ENCODE measurements around the gene MAGI1.

The MAGI1 gene

DNA sequence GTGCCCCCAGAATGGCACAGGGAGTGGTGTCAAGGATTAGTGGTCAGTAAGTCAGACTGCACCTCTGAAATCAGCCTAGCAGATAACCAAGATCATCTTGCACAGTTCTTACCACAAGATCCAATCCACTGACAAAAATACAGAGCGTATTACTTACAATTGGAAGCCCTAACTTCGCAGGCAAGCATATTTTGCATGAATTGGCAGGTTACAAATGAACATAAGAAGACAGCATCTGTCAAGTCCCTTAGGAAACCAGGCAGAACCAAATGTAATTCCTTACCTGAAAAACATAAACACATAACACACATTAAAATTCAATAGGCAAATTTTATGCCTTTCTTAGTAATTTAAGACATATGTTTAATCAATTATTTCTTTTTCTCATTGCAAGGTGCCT is 293.4 kb downstream of the MAGI1 start:
- Mint-ChIP-seq H3K4me3 (no peak overlapping the region), H3K4me1 (no peaks in the 10 kb centered on the region), H3K27ac (no peak overlapping the region), H3K36me3 (no peaks in the 10 kb centered on the region), H3K9me3 (peaks cover 3% of the 10 kb centered on the region)
- no peak for ATAC-seq
- DNase-seq (ENCODE audit: low spot score in 2 of 2), result no peak

DNA sequence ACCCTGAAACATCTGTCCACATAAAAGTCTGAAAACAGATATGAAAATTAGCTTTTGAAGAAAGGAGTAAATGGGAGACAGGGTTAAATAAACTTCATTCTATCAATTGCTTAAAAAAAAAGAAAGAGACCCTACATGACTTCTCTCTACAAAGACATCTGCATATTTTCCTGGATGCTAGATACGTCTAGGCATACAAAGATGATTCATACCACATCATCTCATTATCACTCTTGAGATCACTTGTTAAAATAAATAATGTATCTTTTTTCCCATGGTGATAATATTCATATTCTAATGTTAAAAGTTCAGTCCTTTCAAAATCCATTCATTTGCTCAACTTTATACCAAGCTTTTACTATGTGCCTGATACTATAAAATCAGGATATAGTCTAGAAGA is 295.8 kb downstream of the MAGI1 start:
- no peak for DNase-seq (ENCODE audit: low spot score in 2 of 2)
- Mint-ChIP-seq H3K9me3 (no peaks in the 10 kb centered on the region), H3K4me1 (no peaks in the 10 kb centered on the region), H3K27ac (no peak overlapping the region), H3K36me3 (no peaks in the 10 kb centered on the region), H3K4me3 (no peak overlapping the region)
- no peak for ATAC-seq

DNA sequence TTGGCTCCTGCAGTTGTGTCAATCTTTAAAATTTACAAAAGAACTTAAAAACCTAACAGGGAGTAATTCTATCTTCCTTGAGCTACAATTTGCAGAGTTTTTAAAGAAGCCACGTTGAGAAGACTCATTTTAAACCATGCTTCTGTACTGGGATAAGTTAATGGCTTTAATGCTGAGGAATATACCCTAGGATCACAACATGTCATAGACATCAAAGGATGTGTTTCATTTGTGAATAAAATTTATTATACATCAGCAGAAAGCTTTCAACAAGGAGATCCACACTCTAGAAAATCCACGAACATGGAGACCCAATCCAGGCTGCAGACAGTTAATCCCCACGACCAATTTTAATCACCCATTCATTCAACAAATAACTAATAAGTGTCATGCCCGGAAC is 297.2 kb downstream of the MAGI1 start:
- DNase-seq (ENCODE audit: low spot score in 2 of 2), result no peak

DNA sequence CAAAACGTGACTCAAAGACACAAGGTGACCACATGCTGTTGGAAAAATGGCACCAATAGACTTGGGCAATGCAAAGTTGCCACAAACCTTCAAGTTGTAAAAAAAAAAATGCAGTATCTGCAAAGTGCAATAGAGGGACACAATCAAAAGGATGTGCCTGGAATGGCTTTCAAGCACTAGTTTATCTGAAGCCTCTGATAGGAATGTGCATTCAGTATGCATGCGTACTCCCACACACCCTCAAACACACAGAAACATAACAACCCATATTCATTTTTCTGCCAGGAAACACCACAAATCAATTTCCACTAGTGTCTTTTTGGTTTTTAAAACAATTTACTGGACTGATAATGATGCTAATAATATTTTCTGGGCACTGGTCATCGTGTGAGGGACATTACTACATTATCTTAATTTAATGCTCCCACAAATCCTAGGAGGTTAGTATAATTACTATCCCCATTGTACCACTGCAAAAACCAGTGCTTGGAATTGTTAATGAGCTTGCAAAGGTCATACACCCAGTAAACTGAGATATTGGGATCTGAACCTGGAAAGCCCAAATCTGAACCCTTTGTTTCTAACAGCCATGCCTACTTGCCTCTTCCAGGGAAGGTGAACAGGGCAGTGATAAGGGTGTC is 298.7 kb downstream of the MAGI1 start:
- no peak for ATAC-seq
- no peaks in the 10 kb centered on the region for H3K36me3 Mint-ChIP-seq
- H3K4me1 Mint-ChIP-seq, result no peaks in the 10 kb centered on the region

More for the DNA sequence above, 297.2 kb downstream of the MAGI1 start:
- H3K4me3 Mint-ChIP-seq, result no peak overlapping the region
- no peak for ATAC-seq
- H3K4me1 Mint-ChIP-seq, result no peaks in the 10 kb centered on the region
- no peaks in the 10 kb centered on the region for H3K36me3 Mint-ChIP-seq
- no peak overlapping the region for H3K27ac Mint-ChIP-seq
- H3K9me3 Mint-ChIP-seq, result no peaks in the 10 kb centered on the region

DNA sequence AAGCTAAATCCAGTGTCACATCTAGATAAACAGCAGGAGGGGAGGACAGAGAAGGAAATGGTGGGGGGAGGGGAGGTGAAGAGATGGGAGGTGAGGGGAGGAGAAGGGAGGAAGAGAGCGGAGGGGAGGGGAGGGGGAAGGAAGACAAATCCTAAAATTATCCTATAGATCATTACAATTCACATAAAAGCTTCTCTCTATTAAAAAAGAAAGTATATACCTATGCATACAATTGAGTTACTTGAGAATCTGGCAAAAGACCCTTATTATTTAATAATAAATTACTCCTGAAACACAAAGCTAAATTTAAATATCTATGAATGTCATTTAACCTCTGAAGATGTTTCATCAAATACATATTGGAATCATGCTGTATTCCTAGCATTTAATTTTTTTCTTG is 303.9 kb downstream of the MAGI1 start:
- ATAC-seq, result no peak

More for the DNA sequence above, 298.7 kb downstream of the MAGI1 start:
- Mint-ChIP-seq H3K4me3 (no peak overlapping the region), H3K27ac (no peak overlapping the region), H3K9me3 (no peaks in the 10 kb centered on the region)
- no peak for DNase-seq (ENCODE audit: low spot score in 2 of 2)

DNA sequence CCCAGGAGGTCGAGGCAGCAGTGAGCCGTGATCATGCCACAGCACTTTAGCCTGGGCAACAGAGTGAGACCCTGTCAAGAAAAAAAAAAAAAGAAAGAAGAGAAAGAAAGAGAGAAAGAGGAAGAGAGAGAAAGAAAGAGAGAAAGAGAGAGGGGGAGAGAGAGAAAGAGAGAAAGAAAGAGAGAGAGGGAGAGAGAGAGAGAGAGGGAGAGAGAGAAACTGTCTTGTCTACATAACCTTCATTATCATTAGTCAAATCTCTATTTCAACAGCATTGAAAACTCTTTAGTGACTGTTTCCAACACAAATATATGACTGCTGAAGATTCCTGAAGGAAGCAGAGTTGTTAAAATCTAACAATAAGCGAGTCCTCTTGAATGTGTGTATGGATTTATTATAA is 304.3 kb downstream of the MAGI1 start:
- H3K4me3 Mint-ChIP-seq, result no peak overlapping the region
- ATAC-seq, result no peak
- H3K9me3 Mint-ChIP-seq, result no peaks in the 10 kb centered on the region
- DNase-seq (ENCODE audit: low spot score in 2 of 2), result no peak
- H3K36me3 Mint-ChIP-seq, result no peaks in the 10 kb centered on the region
- H3K27ac Mint-ChIP-seq, result no peak overlapping the region
- no peaks in the 10 kb centered on the region for H3K4me1 Mint-ChIP-seq

More for the DNA sequence above, 303.9 kb downstream of the MAGI1 start:
- Mint-ChIP-seq H3K27ac (no peak overlapping the region), H3K36me3 (no peaks in the 10 kb centered on the region), H3K4me3 (no peak overlapping the region), H3K9me3 (no peaks in the 10 kb centered on the region), H3K4me1 (no peaks in the 10 kb centered on the region)
- no peak for DNase-seq (ENCODE audit: low spot score in 2 of 2)

DNA sequence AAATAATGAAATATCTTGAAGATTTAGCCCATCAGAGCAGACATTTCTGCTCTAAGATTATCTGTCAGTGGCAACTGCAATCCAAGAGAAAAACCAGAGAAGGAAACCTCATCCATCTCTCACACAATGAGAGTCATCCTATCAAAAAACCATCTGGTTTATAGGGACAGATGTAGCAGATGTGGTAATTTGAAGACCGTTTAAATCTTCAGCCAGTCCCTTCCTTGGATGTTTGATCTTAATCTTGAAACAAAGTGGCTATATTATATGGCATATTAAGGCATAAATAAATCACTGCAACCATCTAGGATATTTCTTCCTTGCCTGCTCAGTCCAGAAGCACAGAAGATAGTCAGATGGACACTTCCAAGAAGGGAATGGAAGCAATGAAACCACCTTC is 305.3 kb downstream of the MAGI1 start:
- no peak overlapping the region for H3K27ac Mint-ChIP-seq
- ATAC-seq (no peak), DNase-seq (ENCODE audit: low spot score in 2 of 2) (no peak)
- no peak overlapping the region for H3K4me3 Mint-ChIP-seq
- H3K36me3 Mint-ChIP-seq, result no peaks in the 10 kb centered on the region
- no peaks in the 10 kb centered on the region for H3K4me1 Mint-ChIP-seq
- no peaks in the 10 kb centered on the region for H3K9me3 Mint-ChIP-seq

DNA sequence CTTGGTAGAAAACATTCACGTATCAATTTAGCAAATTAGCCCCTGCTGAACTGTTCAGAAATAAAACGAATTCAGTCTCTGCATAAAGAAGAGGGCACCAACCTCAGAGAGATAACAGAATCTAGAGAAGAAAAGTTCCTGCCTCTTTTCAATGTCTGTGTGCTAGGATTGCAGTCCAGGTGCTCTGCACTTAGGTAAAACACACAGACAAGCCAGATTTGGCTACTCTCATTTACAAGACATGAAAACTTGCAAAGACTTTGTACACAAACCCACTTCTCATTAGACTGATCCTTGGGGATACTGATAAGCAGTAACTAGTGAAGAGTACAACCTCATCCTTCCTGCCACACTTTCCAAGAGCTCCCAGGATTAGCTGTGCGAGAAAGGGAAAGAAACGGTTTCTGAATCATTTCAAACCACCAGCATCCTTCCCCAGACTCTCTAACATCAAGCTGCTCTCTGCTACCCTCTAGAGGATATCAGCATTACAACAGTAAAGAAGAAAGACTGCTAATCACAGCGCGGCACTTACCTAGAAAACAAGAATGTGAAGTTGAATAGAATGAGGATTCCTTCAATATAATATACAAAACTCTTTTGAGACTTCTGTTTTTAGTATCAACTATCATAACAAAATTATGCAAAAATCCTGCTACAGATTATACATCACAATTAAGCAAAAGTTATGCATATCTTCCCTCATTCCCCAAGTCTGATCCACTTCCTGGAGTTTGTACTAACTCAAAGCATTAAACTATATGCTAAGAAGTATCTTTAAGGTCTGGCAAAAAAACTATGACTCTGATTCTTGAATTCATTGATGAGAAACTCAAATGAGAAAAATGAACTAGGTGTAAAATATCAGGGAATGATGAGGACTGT is 306.4 kb downstream of the MAGI1 start:
- Mint-ChIP-seq H3K4me3 (no peak overlapping the region), H3K4me1 (no peaks in the 10 kb centered on the region), H3K27ac (no peak overlapping the region), H3K36me3 (no peaks in the 10 kb centered on the region), H3K9me3 (no peaks in the 10 kb centered on the region)
- DNase-seq (ENCODE audit: low spot score in 2 of 2) (no peak), ATAC-seq (peak; percentile 58)

DNA sequence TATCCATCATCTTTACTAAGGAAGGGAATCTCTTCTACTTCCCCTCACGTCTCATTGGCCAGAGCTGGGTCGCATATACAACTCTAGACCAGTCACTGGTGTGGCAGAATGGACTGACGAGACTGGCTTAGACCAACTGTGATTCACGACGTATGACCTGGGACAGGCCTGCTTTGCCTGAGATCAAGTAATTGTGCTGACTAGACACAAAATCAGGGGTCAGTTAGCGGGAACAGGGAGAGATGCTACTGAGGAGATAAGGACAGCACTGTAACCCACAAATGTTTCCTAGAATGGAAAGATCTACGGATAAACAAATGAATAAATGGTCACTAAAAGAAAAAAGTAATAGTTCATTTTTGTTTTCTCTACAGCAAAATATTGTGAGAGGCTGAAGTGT is 308.3 kb downstream of the MAGI1 start:
- Mint-ChIP-seq H3K4me3 (no peak overlapping the region), H3K27ac (no peak overlapping the region), H3K4me1 (no peaks in the 10 kb centered on the region), H3K9me3 (no peaks in the 10 kb centered on the region), H3K36me3 (no peaks in the 10 kb centered on the region)
- DNase-seq (ENCODE audit: low spot score in 2 of 2) (no peak), ATAC-seq (no peak)

DNA sequence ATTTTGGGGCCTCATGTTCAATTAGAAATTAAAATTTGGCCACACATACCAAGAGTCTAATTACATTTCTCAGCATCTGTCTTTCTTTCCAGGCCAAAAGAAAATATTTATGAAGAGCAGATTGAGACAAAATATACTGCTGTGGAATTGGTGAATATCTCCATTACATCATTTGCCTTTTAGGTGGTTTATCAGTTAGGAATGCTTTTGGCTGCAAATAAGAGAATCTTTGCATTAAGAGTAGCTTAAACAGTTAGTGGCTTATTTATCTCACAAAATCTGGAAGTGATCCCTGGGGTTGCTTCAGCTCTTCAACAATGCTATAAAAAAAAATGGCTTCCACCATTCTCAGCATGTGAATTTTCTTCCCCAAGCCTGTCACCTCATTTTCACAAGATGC is 308.7 kb downstream of the MAGI1 start:
- ATAC-seq, result no peak

DNA sequence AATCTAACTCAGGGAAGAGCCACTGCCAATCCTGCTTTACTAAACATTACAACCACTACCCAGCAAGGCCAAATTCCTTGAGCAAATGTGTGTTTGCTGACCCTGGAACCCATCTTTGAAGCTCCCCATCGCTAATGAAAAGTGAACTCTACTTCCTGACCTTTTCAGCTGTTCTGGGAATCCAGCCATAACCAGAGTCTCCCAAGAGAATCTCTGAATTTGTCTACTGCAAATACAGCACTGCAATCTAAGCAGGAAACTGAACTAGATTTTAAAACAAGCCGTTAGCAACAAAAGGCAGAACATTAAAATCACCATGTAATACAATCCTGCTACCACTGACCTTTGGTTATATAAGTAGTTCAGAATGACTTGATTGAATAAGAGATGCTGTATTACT is 309.2 kb downstream of the MAGI1 start:
- ATAC-seq (no peak), DNase-seq (ENCODE audit: low spot score in 2 of 2) (no peak)
- Mint-ChIP-seq H3K9me3 (peaks cover under 1% of the 10 kb centered on the region), H3K27ac (no peak overlapping the region), H3K36me3 (no peaks in the 10 kb centered on the region), H3K4me1 (no peaks in the 10 kb centered on the region), H3K4me3 (no peak overlapping the region)

More for the DNA sequence above, 308.7 kb downstream of the MAGI1 start:
- DNase-seq (ENCODE audit: low spot score in 2 of 2), result no peak
- Mint-ChIP-seq H3K9me3 (no peaks in the 10 kb centered on the region), H3K4me3 (no peak overlapping the region), H3K4me1 (no peaks in the 10 kb centered on the region), H3K36me3 (no peaks in the 10 kb centered on the region), H3K27ac (no peak overlapping the region)

DNA sequence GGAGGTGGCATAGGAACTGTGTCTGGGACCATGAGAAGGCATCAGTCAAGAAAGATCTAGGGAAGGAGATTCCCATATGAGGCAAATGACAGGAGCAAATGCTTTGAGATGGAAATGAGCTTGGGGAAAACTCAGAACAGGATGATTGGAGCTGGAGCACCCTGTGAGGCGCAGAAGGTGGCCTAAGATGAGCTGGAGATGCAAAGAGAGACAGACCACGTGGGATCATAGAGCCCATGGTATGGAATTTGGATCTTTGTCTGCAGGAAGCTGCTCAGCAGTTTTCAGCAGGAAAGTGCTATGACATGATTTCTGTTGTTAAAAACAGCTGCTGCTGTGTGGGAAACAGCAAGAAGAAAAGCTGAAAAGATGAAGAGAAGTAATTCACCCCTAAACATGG is 310.6 kb downstream of the MAGI1 start:
- ATAC-seq (no peak), DNase-seq (ENCODE audit: low spot score in 2 of 2) (no peak)
- H3K4me3 Mint-ChIP-seq, result no peak overlapping the region
- H3K27ac Mint-ChIP-seq, result no peak overlapping the region
- peaks cover 2% of the 10 kb centered on the region for H3K9me3 Mint-ChIP-seq
- H3K4me1 Mint-ChIP-seq, result no peaks in the 10 kb centered on the region
- H3K36me3 Mint-ChIP-seq, result no peaks in the 10 kb centered on the region

DNA sequence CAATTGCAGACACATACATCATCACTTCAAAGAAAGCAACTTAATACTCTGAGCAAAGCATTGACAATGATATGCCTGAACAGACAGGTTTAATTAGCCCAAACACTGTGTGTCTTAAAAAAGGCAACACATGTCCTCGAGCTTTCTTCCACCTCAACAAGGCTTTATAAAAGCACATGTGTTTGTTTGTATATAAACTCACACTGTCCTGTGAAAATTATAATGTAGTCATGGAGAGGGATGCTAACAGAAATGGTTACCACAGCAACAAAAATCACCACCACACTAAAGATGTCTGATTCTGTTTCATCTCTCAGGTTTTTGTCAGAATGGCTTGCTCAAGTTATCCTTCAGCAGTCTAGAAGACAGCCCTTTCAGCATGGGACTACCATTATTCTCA is 314.7 kb downstream of the MAGI1 start:
- H3K9me3 Mint-ChIP-seq, result peaks cover 2% of the 10 kb centered on the region
- H3K4me1 Mint-ChIP-seq, result no peaks in the 10 kb centered on the region
- H3K27ac Mint-ChIP-seq, result no peak overlapping the region
- no peak for DNase-seq (ENCODE audit: low spot score in 2 of 2)
- H3K4me3 Mint-ChIP-seq, result no peak overlapping the region
- ATAC-seq, result no peak
- H3K36me3 Mint-ChIP-seq, result no peaks in the 10 kb centered on the region

DNA sequence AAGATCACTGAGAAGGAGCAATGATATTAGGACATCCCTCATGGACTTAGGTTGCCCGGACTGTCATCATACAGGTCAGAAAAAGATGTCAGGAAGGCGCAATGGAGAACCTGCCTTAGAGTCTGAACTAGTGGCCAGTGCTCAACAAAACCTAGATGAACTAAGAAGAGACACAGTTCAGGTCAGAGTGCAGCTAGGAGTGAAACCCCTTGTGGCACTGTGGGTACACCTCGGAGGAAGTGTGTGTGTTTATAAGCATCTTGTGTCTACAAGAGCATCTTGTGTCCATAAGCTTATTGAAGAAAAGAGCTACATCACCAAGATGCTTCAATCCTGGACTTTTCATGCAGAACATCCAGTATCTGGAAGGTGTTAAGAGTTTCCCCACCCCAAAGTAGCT is 315.7 kb downstream of the MAGI1 start:
- Mint-ChIP-seq H3K9me3 (peaks cover 2% of the 10 kb centered on the region), H3K4me3 (no peak overlapping the region), H3K36me3 (no peaks in the 10 kb centered on the region), H3K27ac (no peak overlapping the region), H3K4me1 (no peaks in the 10 kb centered on the region)
- DNase-seq (ENCODE audit: low spot score in 2 of 2) (no peak), ATAC-seq (no peak)

DNA sequence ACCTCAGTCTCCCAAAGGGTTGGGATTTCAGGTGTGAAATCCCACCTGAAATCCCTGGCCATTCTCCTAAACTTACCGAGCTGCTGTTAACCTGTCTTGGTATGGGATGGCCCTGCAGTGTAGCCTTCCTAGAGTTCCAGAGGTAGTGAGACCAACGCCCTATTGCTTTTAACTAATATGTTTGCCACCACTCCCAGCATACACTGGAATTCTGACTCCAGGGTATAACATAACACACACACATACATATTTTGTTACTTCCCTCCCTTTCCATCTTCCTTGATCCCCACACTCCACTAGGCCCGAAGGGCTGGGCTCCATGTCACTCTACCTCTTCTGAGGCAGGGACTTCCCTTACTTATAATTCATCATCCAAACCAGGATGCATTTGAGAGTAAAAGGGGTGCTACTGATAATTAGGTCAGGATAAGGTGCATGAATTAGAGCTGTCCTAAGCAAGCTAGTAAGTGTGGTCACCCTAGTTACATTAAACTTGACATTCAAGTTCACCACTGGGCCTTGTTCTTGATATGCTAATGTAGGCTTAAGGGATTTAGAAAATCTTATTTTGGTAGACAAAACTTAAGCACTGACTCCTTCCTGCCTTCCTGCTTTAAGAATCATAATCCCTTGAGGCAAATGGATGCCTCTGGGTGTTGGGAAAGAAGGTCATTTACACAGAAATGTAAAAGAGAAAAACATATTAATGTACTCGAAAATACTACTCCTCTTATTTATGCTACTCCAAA is 317.6 kb downstream of the MAGI1 start:
- DNase-seq (ENCODE audit: low spot score in 2 of 2) (no peak), ATAC-seq (no peak)
- H3K4me1 Mint-ChIP-seq, result no peaks in the 10 kb centered on the region
- H3K36me3 Mint-ChIP-seq, result no peaks in the 10 kb centered on the region
- no peak overlapping the region for H3K4me3 Mint-ChIP-seq
- no peak overlapping the region for H3K27ac Mint-ChIP-seq
- peaks cover 2% of the 10 kb centered on the region for H3K9me3 Mint-ChIP-seq
